ENCODE data around the gene SLC27A4.
"Not testable (repeated sequence)": the region's sequence is repeated elsewhere in the genome, so short reads cannot be mapped to it uniquely, and the experiment has no call there.

GRCh38 chr9:128338852-128339614 lies 1.3 kb upstream of the SLC27A4 start:
- not testable (repeated sequence) for TF ChIP-seq POLR2A, EP300, CTCF (IDR thresholded peaks at IDR 0.05)
